Measurements from ENCODE around the gene P2RX2.

GRCh38 chr12:132625731-132626430 is 7.3 kb downstream of the P2RX2 start:
- TF ChIP-seq CTCF (IDR thresholded peaks at IDR 0.05) (no peak), POLR2AphosphoS5 (IDR thresholded peaks at IDR 0.05; ENCODE audit: insufficient read depth in 1 of 2, low read depth in 1 of 2) (no peak)
